Neural cell (in vitro differentiated cells): Measurements from ENCODE around the gene GUCD1.

ENCODE experiments used
- EP300 ChIP-seq: fragments of 450-650 bp; conservative IDR thresholded peaks from 2 replicates; pipeline ENCODE4 v1.6.1; 2014; ENCODE audit warnings: antibody characterized with exemption, mild to moderate bottlenecking, moderate library complexity; ENCODE audit not compliant: poor library complexity, severe bottlenecking
- EZH2 ChIP-seq: fragments of 200-600, 300-800 bp; shearing (Covaris generic), sonication (generic); IDR thresholded peaks from 2 replicates; pipeline ENCODE4 v1.6.1; 2014; ENCODE audit warnings: antibody characterized with exemption, low read length, borderline replicate concordance, mild to moderate bottlenecking; ENCODE audit not compliant: insufficient read depth, poor library complexity, severe bottlenecking
- MXI1 ChIP-seq: fragments of 450-650 bp; conservative IDR thresholded peaks from 2 replicates; pipeline ENCODE4 v1.6.1; 2014; ENCODE audit warnings: antibody characterized with exemption, mild to moderate bottlenecking; ENCODE audit not compliant: poor library complexity, severe bottlenecking
- POLR2AphosphoS5 ChIP-seq: IDR thresholded peaks from 2 replicates; pipeline ENCODE4 v1.6.1; 2012
- RAD21 ChIP-seq: fragments of 450-650 bp; conservative IDR thresholded peaks from 2 replicates; pipeline ENCODE4 v1.6.1; 2014; ENCODE audit warnings: antibody characterized with exemption, mild to moderate bottlenecking, moderate library complexity
- SMC3 ChIP-seq: fragments of 450-650 bp; conservative IDR thresholded peaks from 2 replicates; pipeline ENCODE4 v1.6.1; 2014; ENCODE audit warnings: antibody characterized with exemption, mild to moderate bottlenecking, moderate library complexity; ENCODE audit not compliant: poor library complexity
- TAF1 ChIP-seq: IDR thresholded peaks from 2 replicates; pipeline ENCODE4 v1.6.1; 2012; ENCODE audit warnings: low read depth
- TF ChIP-seq, protein P1 (sequence below): fragments of 450-650 bp; IDR thresholded peaks from 2 replicates; pipeline ENCODE4 v1.5.1; 2014; ENCODE audit warnings: antibody characterized with exemption, mild to moderate bottlenecking, moderate library complexity; ENCODE audit not compliant: poor library complexity, severe bottlenecking
- TF ChIP-seq, protein P2 (sequence below): IDR thresholded peaks from 2 replicates; pipeline ENCODE4 v1.6.1; 2012; ENCODE audit warnings: borderline replicate concordance

DNA sequence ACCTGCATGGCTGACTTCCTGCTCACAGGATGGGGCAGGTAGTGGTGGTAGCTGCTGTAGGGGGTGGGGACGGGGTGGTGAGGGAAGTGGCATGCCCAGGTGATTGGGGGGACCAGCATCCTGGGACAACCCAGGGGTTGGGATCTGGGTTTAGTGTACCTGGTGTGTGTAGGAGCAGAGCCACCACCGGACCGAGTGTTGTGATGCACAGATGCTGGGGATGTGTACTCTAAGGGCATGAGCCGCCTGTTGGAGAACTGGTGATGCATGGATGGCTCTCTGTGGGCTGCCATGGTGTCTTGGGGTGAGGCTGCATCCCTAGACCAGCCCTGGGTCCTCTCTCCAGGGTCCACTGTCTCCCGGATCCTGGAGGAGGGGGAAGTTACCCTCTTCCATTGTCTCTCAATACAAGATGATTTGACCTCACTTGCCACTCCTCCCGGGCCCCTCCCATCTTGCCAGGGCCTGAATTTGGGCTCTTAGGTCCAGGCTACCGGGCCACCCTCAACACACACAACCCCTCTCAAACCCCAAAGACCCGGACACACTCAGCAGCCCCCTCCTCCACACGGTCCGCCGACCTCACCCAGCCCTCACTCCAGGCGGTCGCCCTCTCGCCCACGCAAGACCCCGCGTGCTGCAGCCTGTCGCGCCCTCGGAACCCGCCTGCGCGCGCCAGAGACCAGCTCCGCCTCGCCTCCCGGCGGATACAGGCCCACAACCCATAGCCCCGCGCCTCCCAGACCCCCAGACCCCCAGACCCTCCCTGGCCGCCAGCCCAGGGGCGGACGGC is 37.3 kb upstream of the GUCD1 start:
- TF ChIP-seq, protein P1, sequence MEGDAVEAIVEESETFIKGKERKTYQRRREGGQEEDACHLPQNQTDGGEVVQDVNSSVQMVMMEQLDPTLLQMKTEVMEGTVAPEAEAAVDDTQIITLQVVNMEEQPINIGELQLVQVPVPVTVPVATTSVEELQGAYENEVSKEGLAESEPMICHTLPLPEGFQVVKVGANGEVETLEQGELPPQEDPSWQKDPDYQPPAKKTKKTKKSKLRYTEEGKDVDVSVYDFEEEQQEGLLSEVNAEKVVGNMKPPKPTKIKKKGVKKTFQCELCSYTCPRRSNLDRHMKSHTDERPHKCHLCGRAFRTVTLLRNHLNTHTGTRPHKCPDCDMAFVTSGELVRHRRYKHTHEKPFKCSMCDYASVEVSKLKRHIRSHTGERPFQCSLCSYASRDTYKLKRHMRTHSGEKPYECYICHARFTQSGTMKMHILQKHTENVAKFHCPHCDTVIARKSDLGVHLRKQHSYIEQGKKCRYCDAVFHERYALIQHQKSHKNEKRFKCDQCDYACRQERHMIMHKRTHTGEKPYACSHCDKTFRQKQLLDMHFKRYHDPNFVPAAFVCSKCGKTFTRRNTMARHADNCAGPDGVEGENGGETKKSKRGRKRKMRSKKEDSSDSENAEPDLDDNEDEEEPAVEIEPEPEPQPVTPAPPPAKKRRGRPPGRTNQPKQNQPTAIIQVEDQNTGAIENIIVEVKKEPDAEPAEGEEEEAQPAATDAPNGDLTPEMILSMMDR, result no peak
- TF ChIP-seq EP300, result no peak
- TF ChIP-seq RAD21, result no peak
- TF ChIP-seq POLR2AphosphoS5, result peak; percentile 23
- TF ChIP-seq SMC3, result no peak
- TF ChIP-seq, protein P2, sequence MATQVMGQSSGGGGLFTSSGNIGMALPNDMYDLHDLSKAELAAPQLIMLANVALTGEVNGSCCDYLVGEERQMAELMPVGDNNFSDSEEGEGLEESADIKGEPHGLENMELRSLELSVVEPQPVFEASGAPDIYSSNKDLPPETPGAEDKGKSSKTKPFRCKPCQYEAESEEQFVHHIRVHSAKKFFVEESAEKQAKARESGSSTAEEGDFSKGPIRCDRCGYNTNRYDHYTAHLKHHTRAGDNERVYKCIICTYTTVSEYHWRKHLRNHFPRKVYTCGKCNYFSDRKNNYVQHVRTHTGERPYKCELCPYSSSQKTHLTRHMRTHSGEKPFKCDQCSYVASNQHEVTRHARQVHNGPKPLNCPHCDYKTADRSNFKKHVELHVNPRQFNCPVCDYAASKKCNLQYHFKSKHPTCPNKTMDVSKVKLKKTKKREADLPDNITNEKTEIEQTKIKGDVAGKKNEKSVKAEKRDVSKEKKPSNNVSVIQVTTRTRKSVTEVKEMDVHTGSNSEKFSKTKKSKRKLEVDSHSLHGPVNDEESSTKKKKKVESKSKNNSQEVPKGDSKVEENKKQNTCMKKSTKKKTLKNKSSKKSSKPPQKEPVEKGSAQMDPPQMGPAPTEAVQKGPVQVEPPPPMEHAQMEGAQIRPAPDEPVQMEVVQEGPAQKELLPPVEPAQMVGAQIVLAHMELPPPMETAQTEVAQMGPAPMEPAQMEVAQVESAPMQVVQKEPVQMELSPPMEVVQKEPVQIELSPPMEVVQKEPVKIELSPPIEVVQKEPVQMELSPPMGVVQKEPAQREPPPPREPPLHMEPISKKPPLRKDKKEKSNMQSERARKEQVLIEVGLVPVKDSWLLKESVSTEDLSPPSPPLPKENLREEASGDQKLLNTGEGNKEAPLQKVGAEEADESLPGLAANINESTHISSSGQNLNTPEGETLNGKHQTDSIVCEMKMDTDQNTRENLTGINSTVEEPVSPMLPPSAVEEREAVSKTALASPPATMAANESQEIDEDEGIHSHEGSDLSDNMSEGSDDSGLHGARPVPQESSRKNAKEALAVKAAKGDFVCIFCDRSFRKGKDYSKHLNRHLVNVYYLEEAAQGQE, result no peak
- no peak for TF ChIP-seq TAF1
- no peak for TF ChIP-seq MXI1
- TF ChIP-seq EZH2, result no peak
